NB4 (cell line): Measurements from ENCODE around the gene PAM.

ENCODE experiments used
- DNase-seq: peaks from one replicate; pipeline ENCODE4 v3.0.0; 2010; ENCODE audit warnings: low read depth
- H3K4me3 ChIP-seq: one replicate; pipeline ENCODE4 v1.5.1; 2011; ENCODE audit warnings: mild to moderate bottlenecking, low read depth, low read length, moderate library complexity
- MYC ChIP-seq: IDR thresholded peaks from 2 replicates; pipeline ENCODE4 v1.6.1; 2011; ENCODE audit warnings: low read depth, low read length
- POLR2A ChIP-seq: IDR thresholded peaks from 2 replicates; pipeline ENCODE4 v1.6.1; 2011; ENCODE audit warnings: mild to moderate bottlenecking; ENCODE audit not compliant: insufficient read length; ENCODE audit errors: extremely low read depth
- TF ChIP-seq, protein P1 (sequence below): IDR thresholded peaks from one replicate; pipeline ENCODE4 v1.5.1; 2012; ENCODE audit warnings: low read depth, low read length
- TF ChIP-seq, protein P2 (sequence below): IDR thresholded peaks from 2 replicates; pipeline ENCODE4 v1.6.1; 2011; ENCODE audit warnings: low read depth, low read length

The PAM gene

DNA sequence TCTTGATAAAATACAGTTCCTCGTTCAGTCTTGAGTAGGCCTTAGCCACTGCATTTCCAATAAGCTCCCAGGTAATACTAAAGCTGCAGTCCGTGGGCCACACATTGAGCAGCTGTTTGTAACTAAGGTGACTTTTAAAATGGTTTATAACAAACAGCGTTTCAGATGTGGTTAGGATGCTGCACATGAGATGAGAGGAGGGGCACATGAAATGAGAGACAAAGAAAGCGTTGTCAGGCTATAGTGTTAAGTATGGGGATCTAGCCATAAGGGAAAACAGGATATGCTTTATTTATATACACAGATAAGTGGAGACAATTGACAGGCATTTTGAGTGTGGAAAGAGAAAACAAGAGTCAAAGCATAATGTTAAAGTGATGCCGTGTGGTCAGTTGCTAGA lies 89.9 kb downstream of the PAM start:
- no peak for DNase-seq
- no peak for TF ChIP-seq MYC
- TF ChIP-seq POLR2A, result no peak
- TF ChIP-seq, protein P1, sequence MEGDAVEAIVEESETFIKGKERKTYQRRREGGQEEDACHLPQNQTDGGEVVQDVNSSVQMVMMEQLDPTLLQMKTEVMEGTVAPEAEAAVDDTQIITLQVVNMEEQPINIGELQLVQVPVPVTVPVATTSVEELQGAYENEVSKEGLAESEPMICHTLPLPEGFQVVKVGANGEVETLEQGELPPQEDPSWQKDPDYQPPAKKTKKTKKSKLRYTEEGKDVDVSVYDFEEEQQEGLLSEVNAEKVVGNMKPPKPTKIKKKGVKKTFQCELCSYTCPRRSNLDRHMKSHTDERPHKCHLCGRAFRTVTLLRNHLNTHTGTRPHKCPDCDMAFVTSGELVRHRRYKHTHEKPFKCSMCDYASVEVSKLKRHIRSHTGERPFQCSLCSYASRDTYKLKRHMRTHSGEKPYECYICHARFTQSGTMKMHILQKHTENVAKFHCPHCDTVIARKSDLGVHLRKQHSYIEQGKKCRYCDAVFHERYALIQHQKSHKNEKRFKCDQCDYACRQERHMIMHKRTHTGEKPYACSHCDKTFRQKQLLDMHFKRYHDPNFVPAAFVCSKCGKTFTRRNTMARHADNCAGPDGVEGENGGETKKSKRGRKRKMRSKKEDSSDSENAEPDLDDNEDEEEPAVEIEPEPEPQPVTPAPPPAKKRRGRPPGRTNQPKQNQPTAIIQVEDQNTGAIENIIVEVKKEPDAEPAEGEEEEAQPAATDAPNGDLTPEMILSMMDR, result no peak
- TF ChIP-seq, protein P2, sequence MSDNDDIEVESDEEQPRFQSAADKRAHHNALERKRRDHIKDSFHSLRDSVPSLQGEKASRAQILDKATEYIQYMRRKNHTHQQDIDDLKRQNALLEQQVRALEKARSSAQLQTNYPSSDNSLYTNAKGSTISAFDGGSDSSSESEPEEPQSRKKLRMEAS, result no peak
- no peak overlapping the region for H3K4me3 ChIP-seq

DNA sequence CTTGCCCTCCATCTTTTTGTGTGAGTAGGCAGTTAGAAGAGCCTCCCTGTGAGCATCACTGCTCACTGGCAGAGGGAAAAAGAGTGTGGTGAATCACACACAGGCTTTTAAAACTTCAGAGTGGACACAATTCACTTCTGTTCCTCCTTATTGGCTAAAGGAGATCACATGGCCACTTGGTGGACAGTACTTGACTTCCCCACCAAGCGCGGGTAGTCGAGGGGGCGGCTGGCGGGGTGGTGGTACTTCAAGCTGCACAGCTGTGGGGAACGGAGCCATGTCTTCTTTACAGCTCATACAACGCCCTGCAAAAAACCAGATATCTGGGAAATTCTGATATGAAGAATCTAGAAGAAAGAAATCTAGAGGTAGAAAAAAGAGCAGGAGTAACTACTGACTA lies 95.4 kb downstream of the PAM start:
- no peak for DNase-seq
- TF ChIP-seq, protein P1, result no peak
- TF ChIP-seq MYC, result no peak
- no peak for TF ChIP-seq POLR2A
- TF ChIP-seq, protein P2, result no peak

DNA sequence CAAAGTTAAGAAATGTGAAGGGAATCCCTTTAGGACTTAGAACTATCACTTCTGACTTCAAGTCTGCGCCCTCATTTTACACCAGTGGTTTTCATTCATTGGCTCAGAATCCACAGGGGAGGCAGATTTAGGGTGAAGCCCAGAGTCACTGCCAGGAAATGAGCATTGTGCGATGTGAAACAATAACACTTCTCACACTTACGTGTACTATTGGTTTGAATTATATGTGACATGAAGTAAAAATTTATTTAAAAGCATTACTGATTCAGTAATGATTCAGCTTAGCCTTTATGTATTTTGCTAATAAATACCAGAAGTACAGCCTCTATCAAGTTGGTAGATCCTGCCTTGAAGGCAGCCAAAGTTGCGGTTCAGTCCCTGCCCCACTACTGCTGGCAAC lies 98.6 kb downstream of the PAM start:
- no peak for DNase-seq
- H3K4me3 ChIP-seq, result no peak overlapping the region

More for the DNA sequence above, 95.4 kb downstream of the PAM start:
- no peak overlapping the region for H3K4me3 ChIP-seq

DNA sequence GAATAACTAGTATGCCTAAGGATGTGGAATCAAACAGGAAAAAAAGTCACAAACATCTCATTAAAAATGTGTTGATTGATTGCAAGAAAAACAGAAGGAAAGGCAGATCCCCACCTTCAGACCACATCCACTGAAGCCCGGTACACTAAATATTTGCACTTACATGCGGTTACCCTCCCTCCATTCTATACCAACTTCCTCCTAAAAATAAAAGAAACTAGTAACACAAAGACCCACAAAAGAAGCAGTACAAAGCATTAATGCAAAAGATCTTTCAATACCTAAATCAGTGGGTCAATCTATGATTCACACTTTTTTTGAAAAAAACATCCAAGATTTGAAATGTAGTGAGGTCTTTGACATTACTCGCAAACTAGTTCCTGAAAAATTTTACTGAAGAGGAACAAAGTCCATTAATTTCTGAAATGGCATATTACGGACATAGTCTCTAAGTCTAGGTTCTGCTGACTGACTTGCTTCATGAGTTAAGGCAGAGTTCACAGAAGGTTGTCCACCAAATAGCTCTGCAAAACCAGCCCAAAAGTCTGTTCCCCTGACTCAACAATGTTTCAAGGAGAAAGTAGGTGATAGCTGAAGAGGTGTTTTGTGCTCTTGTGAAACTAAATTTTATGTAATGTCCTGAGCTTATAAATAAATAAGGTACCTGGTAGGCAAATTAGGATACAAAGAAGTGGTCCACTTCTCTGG lies 100.7 kb downstream of the PAM start:
- no peak overlapping the region for H3K4me3 ChIP-seq
- DNase-seq, result no peak

More for the DNA sequence above, 98.6 kb downstream of the PAM start:
- TF ChIP-seq, protein P1, result no peak
- TF ChIP-seq POLR2A, result no peak
- TF ChIP-seq, protein P2, result no peak
- no peak for TF ChIP-seq MYC

DNA sequence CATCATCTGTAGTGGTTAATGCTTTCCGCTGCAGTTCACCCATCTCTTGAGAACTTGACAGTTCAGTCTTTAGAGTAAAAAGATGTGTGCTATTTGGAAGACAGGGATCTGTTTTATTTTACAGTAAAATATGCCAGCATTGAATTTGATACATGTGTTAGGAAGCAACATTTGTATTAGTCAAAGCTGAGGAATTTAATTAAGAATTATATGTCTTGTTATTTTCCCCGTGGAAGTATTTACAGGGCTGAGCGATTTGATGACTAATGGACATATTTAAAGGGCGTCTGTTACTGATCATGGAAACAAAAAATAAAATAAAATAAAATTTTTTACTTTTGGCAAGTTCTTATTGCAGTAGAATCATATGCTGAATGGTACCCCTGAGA lies 101.3 kb downstream of the PAM start:
- no peak for DNase-seq
- no peak overlapping the region for H3K4me3 ChIP-seq
- TF ChIP-seq, protein P1, result no peak
- TF ChIP-seq POLR2A, result no peak
- no peak for TF ChIP-seq MYC
- TF ChIP-seq, protein P2, result no peak

More for the DNA sequence above, 100.7 kb downstream of the PAM start:
- TF ChIP-seq, protein P2, result no peak
- TF ChIP-seq, protein P1, result no peak
- no peak for TF ChIP-seq MYC
- no peak for TF ChIP-seq POLR2A
